GM12878 (cell line): Measurements from ENCODE around the gene WSCD2.

Source experiments
- CBX5 ChIP-seq: sonication (generic); IDR thresholded peaks from 2 replicates; pipeline ENCODE4 v1.6.1; 2016; ENCODE audit warnings: low read depth, moderate library complexity, mild to moderate bottlenecking, inconsistent platforms
- CEBPB ChIP-seq, 2 experiments: fragments of 150-350 bp in 1 of 2; IDR thresholded peaks; 2 replicates each; pipeline ENCODE4 v1.6.1; 2012 to 2014; ENCODE audit warnings: low read depth in 2 of 2, low read length in 2 of 2, borderline replicate concordance in 1 of 2, inconsistent platforms in 1 of 2
- CTCF ChIP-seq, 3 experiments: IDR thresholded peaks in 2 of 3; conservative IDR thresholded peaks in 1 of 3; 2 replicates each; pipeline ENCODE4 v1.5.1; 2011; ENCODE audit warnings: low read depth in 3 of 3, low read length in 3 of 3, mild to moderate bottlenecking in 3 of 3, control low read depth in 2 of 3, moderate library complexity in 2 of 3, inconsistent platforms in 1 of 3, mixed read lengths in 1 of 3; ENCODE audit not compliant: control insufficient read depth in 2 of 3, insufficient read depth in 1 of 3; ENCODE audit errors: extremely low read depth in 1 of 3
- EGR1 ChIP-seq, 2 experiments: IDR thresholded peaks; 1 replicate in 1 of 2; 2 replicates in 1 of 2; pipeline ENCODE4 v1.6.1; 2011 to 2012; ENCODE audit warnings: low read depth in 2 of 2, low read length in 2 of 2, borderline replicate concordance in 1 of 2, mild to moderate bottlenecking in 1 of 2, moderate library complexity in 1 of 2

- TF ChIP-seq EGR1 (IDR thresholded peaks at IDR 0.05; ENCODE audit: borderline replicate concordance in 1 of 2, low read depth in 2 of 2, low read length in 2 of 2): no peak
- no peak for TF ChIP-seq CBX5
- TF ChIP-seq CTCF (IDR thresholded peaks at IDR 0.05 in 2 of 3, conservative IDR thresholded peaks at IDR 0.05 in 1 of 3; ENCODE audit: control insufficient read depth in 2 of 3, extremely low read depth in 1 of 3, insufficient read depth in 1 of 3, low read depth in 3 of 3, low read length in 3 of 3): no peak
- no peak for TF ChIP-seq CEBPB (IDR thresholded peaks at IDR 0.05; ENCODE audit: borderline replicate concordance in 1 of 2, low read depth in 2 of 2, low read length in 2 of 2)
Measured at GRCh38 chr12:108185002-108185401, 55.9 kb downstream of the WSCD2 start.
